Prostate gland (tissue), 2 donors: Measurements from ENCODE around the gene PRKG1. TPM values are rescaled to one million over a fixed set of nuclear protein-coding genes. Genes with fewer than 3 reads are reported as not detected.

Source experiments
- DNase-seq: peaks from one replicate; pipeline ENCODE4 v3.0.0-alpha.2; 2019; ENCODE audit warnings: low spot score
- H3K27ac ChIP-seq, 2 donors: fragments of 200-600 bp; sonication (generic); 2 replicates each; pipeline ENCODE4 v1.5.1; 2017 to 2019
- H3K27me3 ChIP-seq: fragments of 200-600 bp; sonication (generic); replicated peaks from 2 replicates; pipeline ENCODE4 v1.5.1; 2019; ENCODE audit not compliant: insufficient read depth
- H3K36me3 ChIP-seq, 2 donors: fragments of 200-600 bp; sonication (generic); 1 replicate in 1 of 2; 2 replicates in 1 of 2; pipeline versions ENCODE4 v1.5.1 to v1.8.1; 2017 to 2019
- H3K4me1 ChIP-seq: fragments of 200-600 bp; sonication (generic); replicated peaks from 2 replicates; pipeline ENCODE4 v1.5.1; 2019
- H3K4me3 ChIP-seq, 2 donors: fragments of 200-600 bp; sonication (generic); 2 replicates each; pipeline ENCODE4 v1.5.1; 2017 to 2019
- H3K9me3 ChIP-seq: fragments of 200-600 bp; sonication (generic); 2 replicates; pipeline ENCODE4 v1.5.1; 2017
- CTCF ChIP-seq, 4 experiments: fragments of 200-600 bp in 2 of 4; fragments of 450-650 bp in 2 of 4; sonication (generic) in 2 of 4; IDR thresholded peaks; 1 replicate in 3 of 4; 2 replicates in 1 of 4; pipeline ENCODE4 v1.5.1; 2016 to 2019; ENCODE audit warnings: antibody characterized with exemption in 4 of 4, mild to moderate bottlenecking in 2 of 4, moderate library complexity in 2 of 4
- POLR2A ChIP-seq: fragments of 450-650 bp; IDR thresholded peaks from one replicate; pipeline ENCODE4 v1.6.1; 2016; ENCODE audit warnings: antibody characterized with exemption, mild to moderate bottlenecking
- POLR2AphosphoS5 ChIP-seq: sonication (generic); formaldehyde crosslinking; IDR thresholded peaks from one replicate; pipeline ENCODE4 v1.6.1; 2017; ENCODE audit warnings: antibody characterized with exemption
- WGBS: methylation state at CpG from one replicate; pipeline ENCODE4 v1.1.5; 2018; 5-methylcytosine and 5-hydroxymethylcytosine counted together
- intact Hi-C: fragments of 100-400 bp; cut with DNase I; formaldehyde crosslinking; loops from one replicate; pipeline ENCODE4 v1.14.2; 2022
- total RNA-seq, 2 donors: library from RNA; depleted of rRNA; stranded (reverse); fragments of >200 nt; gene quantifications; one replicate each; pipeline ENCODE4 v1.1.0, GENCODE V29; 2016

Gene PRKG1
- total RNA-seq, 2 donors from 2014 or later: 2.7 to 9.0 TPM

GRCh38 chr10:52098130-52098529 is 1023.8 kb downstream of the PRKG1 start:
- Histone ChIP-seq H3K27me3 (no peaks in the 10 kb centered on the region), H3K9me3 (no peaks in the 10 kb centered on the region), H3K4me3 (no peak overlapping the region), H3K4me1 (no peaks in the 10 kb centered on the region), H3K27ac (no peak overlapping the region), H3K36me3 (no peaks in the 10 kb centered on the region)
- no peak for TF ChIP-seq CTCF (IDR thresholded peaks at IDR 0.05)
- no peak for TF ChIP-seq POLR2AphosphoS5
- no peak for TF ChIP-seq POLR2A
- DNase-seq: no peak
- intact Hi-C loops: no loop called here
- 64% methylated on average over 1 of the region's 1 CpG for WGBS

GRCh38 chr10:52099026-52099600 is 1024.8 kb downstream of the PRKG1 start:
- Histone ChIP-seq H3K4me1 (no peaks in the 10 kb centered on the region), H3K27ac (no peak overlapping the region), H3K4me3 (no peak overlapping the region), H3K27me3 (no peaks in the 10 kb centered on the region), H3K9me3 (no peaks in the 10 kb centered on the region), H3K36me3 (no peaks in the 10 kb centered on the region)
- intact Hi-C loops: no loop called here
- no peak for TF ChIP-seq CTCF (IDR thresholded peaks at IDR 0.05)
- no peak for TF ChIP-seq POLR2A
- no peak for TF ChIP-seq POLR2AphosphoS5
- WGBS: 65% methylated on average over 5 of the region's 5 CpGs
- no peak for DNase-seq

GRCh38 chr10:52100011-52100547 is 1025.8 kb downstream of the PRKG1 start:
- no peaks in the 10 kb centered on the region for H3K4me1 ChIP-seq
- intact Hi-C loops: no loop called here
- no peak overlapping the region for H3K27ac ChIP-seq
- H3K36me3 ChIP-seq: no peaks in the 10 kb centered on the region
- H3K27me3 ChIP-seq: no peaks in the 10 kb centered on the region
- H3K4me3 ChIP-seq: no peak overlapping the region
- no peaks in the 10 kb centered on the region for H3K9me3 ChIP-seq
- DNase-seq: no peak
- WGBS: 59% methylated on average over 6 of the region's 6 CpGs
- no peak for TF ChIP-seq POLR2A
- TF ChIP-seq POLR2AphosphoS5: no peak
- no peak for TF ChIP-seq CTCF (IDR thresholded peaks at IDR 0.05)

- no peaks in the 10 kb centered on the region for H3K9me3 ChIP-seq
- DNase-seq: no peak
- H3K36me3 ChIP-seq: no peaks in the 10 kb centered on the region
- H3K27ac ChIP-seq: no peak overlapping the region
- H3K4me1 ChIP-seq: no peaks in the 10 kb centered on the region
- 86% methylated on average over 9 of the region's 9 CpGs for WGBS
- H3K4me3 ChIP-seq: no peak overlapping the region
- intact Hi-C loops: no loop called here
- H3K27me3 ChIP-seq: no peaks in the 10 kb centered on the region
- TF ChIP-seq CTCF (IDR thresholded peaks at IDR 0.05) (no peak), POLR2A (no peak), POLR2AphosphoS5 (no peak)
Observed at GRCh38 chr10:52105301-52105700, 1031.0 kb downstream of the PRKG1 start.

GRCh38 chr10:52106011-52106410 is 1031.7 kb downstream of the PRKG1 start:
- intact Hi-C loops: no loop called here
- no peak for DNase-seq
- Histone ChIP-seq H3K27me3 (no peaks in the 10 kb centered on the region), H3K36me3 (no peaks in the 10 kb centered on the region), H3K4me3 (no peak overlapping the region), H3K9me3 (no peaks in the 10 kb centered on the region), H3K27ac (no peak overlapping the region), H3K4me1 (no peaks in the 10 kb centered on the region)
- TF ChIP-seq CTCF (IDR thresholded peaks at IDR 0.05) (no peak), POLR2A (no peak), POLR2AphosphoS5 (no peak)
- WGBS: 74% methylated on average over 4 of the region's 4 CpGs
